HG03066 (cell line): ENCODE measurements around the gene UPF1.
"Not testable (repeated sequence)": the region's sequence is repeated elsewhere in the genome, so short reads cannot be mapped to it uniquely, and the experiment has no call there.

Experiments
- ATAC-seq: cut with Tn5 transposase; IDR thresholded peaks from one replicate; pipeline ENCODE4 v1.9.1; 2021; ENCODE audit warnings: low read depth; ENCODE audit not compliant: unreplicated experiment

The UPF1 gene

DNA sequence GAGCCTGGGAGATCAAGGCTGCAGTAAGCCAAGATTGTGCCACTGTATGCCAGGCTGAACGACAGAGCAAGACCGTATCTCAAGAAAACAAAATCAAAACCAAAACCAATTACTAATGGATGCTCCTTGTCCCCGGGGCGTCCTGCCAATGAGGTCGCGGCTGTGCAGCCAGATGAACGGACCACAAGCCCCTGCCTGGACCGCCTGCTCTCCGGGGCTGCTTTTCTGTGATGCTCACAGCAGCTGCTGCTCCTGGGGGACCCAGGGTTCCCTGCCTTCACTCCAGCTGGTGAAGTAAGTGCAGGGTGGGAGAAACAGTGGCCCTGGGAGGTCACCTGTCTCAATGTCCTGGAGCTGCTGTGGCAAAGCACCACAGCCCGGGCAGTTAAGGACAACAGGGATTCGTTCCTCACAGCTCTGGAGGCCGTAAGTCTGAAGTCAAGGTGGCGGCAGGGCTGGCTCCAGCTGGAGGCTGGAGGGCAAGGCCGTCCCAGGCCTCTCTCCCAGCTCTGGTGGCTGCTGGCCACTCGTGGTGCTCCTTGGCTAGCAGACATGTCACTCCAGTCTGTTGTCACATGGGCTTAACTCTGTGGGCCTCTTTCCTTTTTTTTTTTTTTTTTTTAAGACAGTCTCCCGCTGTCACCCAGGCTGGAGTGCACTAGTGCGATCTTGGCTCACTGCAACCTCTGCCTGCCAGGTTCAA is 77.3 kb downstream of the UPF1 start:
- no peak for ATAC-seq

GRCh38 chr19:18910010-18910409 is 78.3 kb downstream of the UPF1 start:
- no peak for ATAC-seq

- no peak for ATAC-seq
Observed at GRCh38 chr19:18910801-18911436, 79.2 kb downstream of the UPF1 start.

GRCh38 chr19:18912933-18913332 is 81.2 kb downstream of the UPF1 start:
- ATAC-seq, result no peak

GRCh38 chr19:18913466-18913865 is 81.7 kb downstream of the UPF1 start:
- ATAC-seq, result no peak

GRCh38 chr19:18915639-18916038 is 83.9 kb downstream of the UPF1 start:
- no peak for ATAC-seq

DNA sequence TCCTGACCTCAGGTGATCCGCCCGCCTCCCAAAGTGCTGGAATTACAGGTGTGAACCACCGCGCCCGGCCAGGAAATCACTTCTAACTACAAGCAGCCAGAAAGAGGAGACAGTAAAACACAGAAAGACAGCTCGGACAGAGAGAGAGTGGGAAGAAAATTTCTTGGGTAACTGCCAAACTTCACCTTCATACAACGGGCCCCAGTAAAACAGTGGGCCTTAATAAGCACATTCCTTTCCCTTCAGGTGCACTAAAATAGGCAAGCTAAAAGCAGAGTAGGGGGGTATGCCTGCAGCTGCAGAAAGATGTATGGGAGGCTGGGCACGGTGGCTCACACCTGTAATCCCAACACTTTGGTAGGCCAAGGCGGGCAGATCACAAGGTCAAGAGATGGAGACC is 85.8 kb downstream of the UPF1 start:
- not testable (repeated sequence) for ATAC-seq
